K562 (cell line): ENCODE results near the gene TYW5. TPM values are rescaled to one million over a fixed set of nuclear protein-coding genes. Genes with fewer than 3 reads are reported as not detected.

ENCODE experiments used
- ATAC-seq: fragments of 200-7000 bp; cut with Tn5 transposase; 3 replicates; pipeline ENCODE4 v1.9.1; 2020; ENCODE audit warnings: moderate library complexity
- BruUV-seq: library from RNA; stranded (reverse); fragments of 400-500 nt; replicated peaks from 2 replicates; lab custom pipeline; 2021; lab: Mats Ljungman, UMichigan
- CTCF ChIA-PET: fragments of 300-600 bp; formaldehyde crosslinking; extraction: SDS; loops from one replicate; lab custom pipeline; 2021; ENCODE audit warnings: low intra/inter-chr PET ratio; lab: Yijun Ruan, JAX
- POLR2A ChIA-PET: fragments of 300-600, 350-650 bp; sonication (Branson Sonifier 250); formaldehyde crosslinking; extraction: SDS; loops from one replicate; lab custom pipeline; 2021; ENCODE audit warnings: antibody characterized with exemption, inconsistent platforms; lab: Yijun Ruan, JAX
- DNase-seq, 4 experiments: peaks; one replicate each; pipeline versions ENCODE4 v3.0.0 to v3.0.0-alpha.2; 2011 to 2018; ENCODE audit warnings: low spot score in 3 of 4, mixed read lengths in 3 of 4; ENCODE audit errors: extremely low read depth in 1 of 4
- FAIRE-seq: peaks from 2 replicates; lab custom pipeline; 2011; peaks lifted over from hg19 to GRCh38; lab: Jason Lieb, UNC
- H2AFZ ChIP-seq: 2 replicates; pipeline ENCODE4 v1.6.0; 2011; ENCODE audit warnings: low read depth, low read length, control low read depth, inconsistent platforms
- H3K27ac ChIP-seq: fragments of 200-600 bp; 3 replicates; pipeline ENCODE4 v1.8.0; 2011; ENCODE audit warnings: low read depth, mild to moderate bottlenecking, control low read depth, inconsistent platforms, low read length, moderate library complexity, mixed read lengths; ENCODE audit errors: extremely low read depth
- H3K27me3 ChIP-seq, 2 experiments: fragments of 300-600 bp in 1 of 2; 2 replicates in 1 of 2; 3 replicates in 1 of 2; pipeline versions ENCODE4 v1.6.0 to v1.8.0; 2011; ENCODE audit warnings: inconsistent platforms in 2 of 2, low read length in 2 of 2, mild to moderate bottlenecking in 1 of 2, mixed read lengths in 1 of 2, moderate library complexity in 1 of 2; ENCODE audit not compliant: control insufficient read depth in 2 of 2, insufficient read depth in 2 of 2
- H3K36me3 ChIP-seq: fragments of 300-600 bp; 3 replicates; pipeline ENCODE4 v1.8.0; 2011; ENCODE audit warnings: mild to moderate bottlenecking, low read length, inconsistent platforms; ENCODE audit not compliant: control insufficient read depth, insufficient read depth
- H3K4me1 ChIP-seq, 2 experiments: fragments of 200-600 bp in 1 of 2; replicated peaks in 1 of 2; 2 replicates in 1 of 2; 3 replicates in 1 of 2; pipeline versions ENCODE4 v1.5.1 to v1.8.0; 2011; ENCODE audit warnings: inconsistent platforms in 2 of 2, low read length in 2 of 2, mild to moderate bottlenecking in 1 of 2, mixed read lengths in 1 of 2, moderate library complexity in 1 of 2; ENCODE audit not compliant: control insufficient read depth in 2 of 2, insufficient read depth in 2 of 2
- H3K4me2 ChIP-seq: 2 replicates; pipeline ENCODE4 v1.6.1; 2011; ENCODE audit warnings: low read length, control low read depth, inconsistent platforms, mixed read lengths; ENCODE audit not compliant: insufficient read depth
- H3K4me3 ChIP-seq: fragments of 200-600 bp; sonication (generic), shearing (Covaris generic); 2 replicates; pipeline ENCODE4 v1.5.1; 2016; ENCODE audit warnings: control low read depth, inconsistent platforms
- H3K79me2 ChIP-seq: fragments of 200-600 bp; 3 replicates; pipeline ENCODE4 v1.8.0; 2011; ENCODE audit warnings: low read length, inconsistent platforms; ENCODE audit not compliant: control insufficient read depth, insufficient read depth
- H3K9ac ChIP-seq, 2 experiments: 2 replicates each; pipeline versions ENCODE4 v1.6.0 to v1.6.1; 2011; ENCODE audit warnings: low read depth in 2 of 2, low read length in 2 of 2, control low read depth in 1 of 2, inconsistent platforms in 1 of 2, mild to moderate bottlenecking in 1 of 2, mixed read lengths in 1 of 2; ENCODE audit not compliant: insufficient read depth in 1 of 2
- H3K9me1 ChIP-seq: one replicate; pipeline ENCODE4 v1.6.0; 2011; ENCODE audit warnings: inconsistent platforms, mild to moderate bottlenecking, low read length, moderate library complexity; ENCODE audit not compliant: control insufficient read depth, insufficient read depth
- H3K9me3 ChIP-seq: replicated peaks from 2 replicates; pipeline ENCODE4 v1.5.1; 2011; ENCODE audit warnings: low read depth, low read length, inconsistent platforms; ENCODE audit not compliant: control insufficient read depth, insufficient read depth
- H4K20me1 ChIP-seq: replicated peaks from 2 replicates; pipeline ENCODE4 v1.6.1; 2011; ENCODE audit warnings: low read length, inconsistent platforms, mixed read lengths; ENCODE audit not compliant: control insufficient read depth, insufficient read depth
- ADNP ChIP-seq: fragments of 200-800 bp; sonication (Bioruptor generic); IDR thresholded peaks from 2 replicates; pipeline ENCODE4 v1.6.1; 2016; ENCODE audit warnings: missing genetic modification characterization, missing compliant biosample characterization
- CBX1 ChIP-seq: sonication (generic); IDR thresholded peaks from 2 replicates; pipeline ENCODE4 v1.6.1; 2016; ENCODE audit warnings: antibody characterized with exemption, low read depth, mild to moderate bottlenecking
- CBX3 ChIP-seq, 2 experiments: IDR thresholded peaks; 1 replicate in 1 of 2; 2 replicates in 1 of 2; pipeline ENCODE4 v1.6.1; 2012; ENCODE audit warnings: inconsistent platforms in 2 of 2, low read length in 2 of 2, borderline replicate concordance in 1 of 2, control low read depth in 1 of 2
- CEBPZ ChIP-seq: fragments of 150-350 bp; IDR thresholded peaks from 2 replicates; pipeline ENCODE4 v1.6.1; 2014; ENCODE audit warnings: low read depth, mild to moderate bottlenecking, low read length, borderline replicate concordance
- DMBX1 ChIP-seq: fragments of 250-450 bp; sonication (Bioruptor Pico); IDR thresholded peaks from 2 replicates; pipeline ENCODE4 v1.8.0; 2022; ENCODE audit warnings: inconsistent platforms, mild to moderate bottlenecking, moderate library complexity, borderline replicate concordance
- EGR1 ChIP-seq: fragments of 450-650 bp; conservative IDR thresholded peaks from 2 replicates; pipeline ENCODE4 v1.6.1; 2017; ENCODE audit warnings: mild to moderate bottlenecking
- FOXK1 ChIP-seq: sonication (generic); formaldehyde crosslinking; IDR thresholded peaks from 2 replicates; pipeline ENCODE4 v1.8.0; 2022; ENCODE audit warnings: missing genetic modification reagents, mild to moderate bottlenecking, borderline replicate concordance
- NFRKB ChIP-seq: fragments of 450-650 bp; IDR thresholded peaks from 2 replicates; pipeline ENCODE4 v1.6.1; 2016; ENCODE audit warnings: low read depth
- NUFIP1 ChIP-seq: fragments of 450-650 bp; IDR thresholded peaks from 2 replicates; pipeline ENCODE4 v1.6.1; 2018; ENCODE audit not compliant: partially characterized antibody
- PHTF2 ChIP-seq: fragments of 250-450 bp; sonication (Bioruptor Pico); IDR thresholded peaks from 2 replicates; pipeline ENCODE4 v1.5.0; 2021; ENCODE audit warnings: mild to moderate bottlenecking
- POLR3G ChIP-seq: IDR thresholded peaks from 2 replicates; pipeline ENCODE4 v1.6.1; 2011; ENCODE audit not compliant: insufficient read length, insufficient replicate concordance; ENCODE audit errors: extremely low read depth
- STAT5B ChIP-seq: fragments of 250-450 bp; sonication (Bioruptor Pico); IDR thresholded peaks from 2 replicates; pipeline ENCODE4 v1.8.0; 2021; ENCODE audit warnings: mild to moderate bottlenecking, inconsistent platforms
- THRAP3 ChIP-seq: fragments of 450-650 bp; IDR thresholded peaks from 2 replicates; pipeline ENCODE4 v1.6.1; 2016; ENCODE audit warnings: mild to moderate bottlenecking, inconsistent platforms, borderline replicate concordance
- TRIM25 ChIP-seq: fragments of 450-650 bp; IDR thresholded peaks from 2 replicates; pipeline ENCODE4 v1.7.0; 2016; ENCODE audit warnings: borderline replicate concordance
- ZFP36 ChIP-seq: fragments of 150-350 bp; IDR thresholded peaks from 2 replicates; pipeline ENCODE4 v1.6.1; 2018; ENCODE audit warnings: low read length, low read depth; ENCODE audit not compliant: partially characterized antibody
- ZNF280A ChIP-seq: fragments of 450-650 bp; IDR thresholded peaks from 2 replicates; pipeline ENCODE4 v1.6.1; 2018; ENCODE audit warnings: mild to moderate bottlenecking, low read depth; ENCODE audit not compliant: partially characterized antibody
- WGBS: fragments of 100-300 bp; shearing (Covaris generic); methylation state at CpG from one replicate; pipeline ENCODE4 v1.1.6; 2016; ENCODE audit warnings: low coverage, mixed read lengths; ENCODE audit not compliant: insufficient coverage; ENCODE audit errors: missing lambda C conversion rate; 5-methylcytosine and 5-hydroxymethylcytosine counted together
- in situ Hi-C: fragments of 300-500 bp; cut with MboI; formaldehyde crosslinking; loops from 4 replicates; pipeline ENCODE4 v1.15.0; 2018; ENCODE audit warnings: inconsistent platforms, mixed read lengths
- intact Hi-C: fragments of 100-400 bp; cut with micrococcal nuclease; formaldehyde crosslinking; loops from 2 replicates; pipeline ENCODE4 v1.14.2; 2022
- polyA plus RNA-seq, 8 experiments: library from polyadenylated mRNA; depleted of rRNA in 4 of 8; stranded (reverse) in 5 of 8; unstranded in 3 of 8; fragments of >200 nt; fragmentation: Nextera tagmentation in 2 of 8; fragmentation: Illumina TruSeq in 1 of 8; extraction: Ambion mirVana in 2 of 8; extraction: Trizol in 1 of 8; gene quantifications; 2 replicates each; pipeline versions ENCODE4 v1.2.1 to v1.2.3, GENCODE V29; 2011 to 2014; ENCODE audit warnings: inconsistent platforms in 1 of 8, missing spikeins in 1 of 8
- total RNA-seq, 7 experiments: library from RNA; depleted of rRNA in 6 of 7; stranded (reverse); fragments of >200 nt in 6 of 7; fragmentation: Illumina TruSeq in 2 of 7; extraction: Trizol in 2 of 7; gene quantifications; 2 replicates each; pipeline versions ENCODE4 v1.2.1 to v1.2.3, GENCODE V29; 2011 to 2021; ENCODE audit warnings: low replicate concordance in 1 of 7

TYW5 gene
- total and polyA plus RNA-seq, 9 of the 15 experiments (the other 6 are each of a cell fraction or from before 2014, with no cell fraction given): 3.6 to 7.7 (median 4.6) TPM

- peaks cover 6% of the 10 kb centered on the region for H3K9me3 ChIP-seq
- H2AFZ ChIP-seq: no peak overlapping the region
- no peaks in the 10 kb centered on the region for H3K27me3 ChIP-seq
- no peak for TF ChIP-seq TRIM25
- TF ChIP-seq NFRKB: no peak
- no peak for TF ChIP-seq DMBX1 (CRISPR knock-in tag)
- no peak for TF ChIP-seq NUFIP1
- no peak for TF ChIP-seq EGR1
- TF ChIP-seq ADNP: no peak
- TF ChIP-seq CBX1: peak; percentile 69; the same call in 1 of the 2 replicates
- no peak for TF ChIP-seq STAT5B (CRISPR knock-in tag)
- peak; percentile 13 for TF ChIP-seq ZNF280A
- no peak for TF ChIP-seq THRAP3
- no peak for TF ChIP-seq POLR3G
- TF ChIP-seq ZFP36: peak; percentile 85
- TF ChIP-seq FOXK1: no peak
- peak; percentile 51; the same call in 1 of the 2 replicates for TF ChIP-seq CEBPZ
- TF ChIP-seq PHTF2 (CRISPR knock-in tag): no peak
- TF ChIP-seq CBX3 (IDR thresholded peaks at IDR 0.05; ENCODE audit: borderline replicate concordance in 1 of 2, low read length in 2 of 2): 0 out of 3 replicates have a peak, but pooled peaks of 1 of the 2 experiments have one; percentile 44
- no peak overlapping the region for H3K4me2 ChIP-seq
- H3K36me3 ChIP-seq: peaks cover 65% of the 10 kb centered on the region
- BruUV-seq: no TSS peak
- no peak overlapping the region for H3K4me3 ChIP-seq
- no peak overlapping the region for H3K9ac ChIP-seq
- 100% methylated on average over 1 of the region's 4 CpGs for WGBS
- peaks cover 83% of the 10 kb centered on the region for H3K79me2 ChIP-seq
- H3K9me1 ChIP-seq: no peaks in the 10 kb centered on the region
- FAIRE-seq: no peak
- in situ Hi-C loops: no loop called here
- H3K4me1 ChIP-seq: peaks cover 0 to 6% of the 10 kb centered on the region in 2 experiments; a peak in 3 of 5 replicates
- CTCF ChIA-PET: no interaction called here
- no peak overlapping the region for H3K27ac ChIP-seq
- POLR2A ChIA-PET: no interaction called here
- H4K20me1 ChIP-seq: no peaks in the 10 kb centered on the region
- DNase-seq: no peak
- no peak for ATAC-seq
- intact Hi-C loops: no loop called here
Measured at GRCh38 chr2:199916980-199917379, 38.3 kb downstream of the TYW5 start.
